ENCODE data around the gene SMAD7. TPM values are rescaled to one million over a fixed set of nuclear protein-coding genes. Genes with fewer than 3 reads are reported as not detected.

The SMAD7 gene
- 100 to 1,000 TPM; 244 to 254 TPM for total RNA-seq
- 16.3 TPM for polyA plus RNA-seq (2013, experiment 1 of 2)
- polyA plus RNA-seq (2013, experiment 2 of 2): 13.4 TPM
- total RNA-seq: 8.7 to 338 (median 59.1) reads per million in 172 experiments

GRCh38 chr18:48950536-48951447, at the start of gene SMAD7:
Gene SMAD7, minus strand, starts transcription at chr18:48950965. Its CDS starts 541 bp downstream, at chr18:48950424.
- Mint-ChIP-seq H3K9me3 (no peaks in the 10 kb centered on the region), H3K27ac (peak within 1 kb of the TSS; percentile 99), H3K4me3 (peak within 1 kb of the TSS; percentile 100), H3K36me3 (ENCODE audit: low read depth) (peaks cover 36% of the 10 kb centered on the region), H3K4me1 (ENCODE audit: low read depth) (peaks cover 59% of the 10 kb centered on the region), H3K27me3 (no peaks in the 10 kb centered on the region)
- intact Hi-C loops (cut with DNase I, micrococcal nuclease): loop anchor here (2.0 to 5.0 kb wide), 5 partner anchors 22 to 108 kb away; no protein-coding TSS in a partner anchor
- Histone ChIP-seq H3K36me3 (ENCODE audit: insufficient read depth, low read length) (peaks cover 7% of the 10 kb centered on the region), H3K4me1 (ENCODE audit: insufficient read depth, low read length) (peaks cover 66% of the 10 kb centered on the region), H3K9me3 (ENCODE audit: control insufficient read depth in 1 of 2, insufficient read depth in 1 of 2, low read length in 2 of 2) (no peaks in the 10 kb centered on the region), H3K27me3 (ENCODE audit: control insufficient read depth in 1 of 2, insufficient read depth in 2 of 2, low read length in 2 of 2) (no peaks in the 10 kb centered on the region), H3K27ac (ENCODE audit: low read depth in 1 of 2, low read length in 2 of 2) (peak within 1 kb of the TSS; percentile 40 to 74), H3K4me3 (ENCODE audit: low read length) (peak within 1 kb of the TSS; percentile 91)
- CTCF ChIA-PET: interaction anchor here (0.7 to 2.4 kb wide), 9 partner anchors 10 to 137 kb away, joined by 3 to 18 read pairs (median 4); no protein-coding TSS in a partner anchor
- ATAC-seq (ENCODE audit: poor library complexity): no peak
- POLR2A ChIA-PET: interaction anchor here (0.9 to 2.8 kb wide), 8 partner anchors 10 to 1928 kb away, joined by 3 to 50 read pairs (median 11); partner anchors contain the start of genes ACAA2 and ME2
- peak in 1 of 14 experiments; percentile 25 for DNase-seq
- no peak for TF ChIP-seq CTCF (IDR thresholded peaks at IDR 0.05)

DNA sequence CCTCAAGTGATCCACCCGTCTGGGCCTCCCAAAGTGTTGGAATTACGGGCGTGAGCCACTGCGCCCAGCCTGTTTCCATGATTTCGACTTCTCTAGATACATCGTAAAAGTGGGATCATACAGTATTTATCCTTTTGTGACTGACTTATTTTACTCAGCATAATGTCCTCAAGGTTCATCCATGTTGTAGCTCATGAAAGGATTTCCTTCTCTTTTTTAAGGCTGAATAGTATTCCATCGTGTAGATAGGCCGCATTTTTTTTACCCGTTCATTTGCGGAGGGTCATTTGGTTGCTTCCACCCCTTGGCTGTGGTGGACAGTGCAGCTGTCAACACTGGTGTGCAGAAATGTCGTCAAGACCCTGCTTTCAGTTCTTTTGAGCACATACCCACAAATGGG, 48.8 kb upstream of the SMAD7 start:
- intact Hi-C loops (cut with DNase I, micrococcal nuclease): loop anchor here in 1 of 2 experiments (5.0 kb wide), 1 partner anchor 47 kb away; the partner anchor contains the start of gene SMAD7
- Histone ChIP-seq H3K9me3 (ENCODE audit: control insufficient read depth in 1 of 2, insufficient read depth in 1 of 2, low read length in 2 of 2) (no peaks in the 10 kb centered on the region), H3K27me3 (ENCODE audit: control insufficient read depth in 1 of 2, insufficient read depth in 2 of 2, low read length in 2 of 2) (no peaks in the 10 kb centered on the region), H3K4me3 (ENCODE audit: low read length) (no peak overlapping the region), H3K36me3 (ENCODE audit: insufficient read depth, low read length) (no peaks in the 10 kb centered on the region), H3K27ac (ENCODE audit: low read depth in 1 of 2, low read length in 2 of 2) (no peak overlapping the region), H3K4me1 (ENCODE audit: insufficient read depth, low read length) (peaks cover 27% of the 10 kb centered on the region)
- POLR2A ChIA-PET: no interaction called here
- Mint-ChIP-seq H3K4me1 (ENCODE audit: low read depth) (peaks cover 21% of the 10 kb centered on the region), H3K27ac (peak overlapping the region; percentile 47), H3K9me3 (no peaks in the 10 kb centered on the region), H3K27me3 (no peaks in the 10 kb centered on the region), H3K4me3 (no peak overlapping the region), H3K36me3 (ENCODE audit: low read depth) (no peaks in the 10 kb centered on the region)
- ATAC-seq (ENCODE audit: poor library complexity) (no peak), DNase-seq (no peak)
- no peak for TF ChIP-seq CTCF (IDR thresholded peaks at IDR 0.05)
- CTCF ChIA-PET: no interaction called here

GRCh38 chr18:48997985-48998831, 47.4 kb upstream of the SMAD7 start:
- Histone ChIP-seq H3K27ac (ENCODE audit: low read depth in 1 of 2, low read length in 2 of 2) (no peak overlapping the region), H3K27me3 (ENCODE audit: control insufficient read depth in 1 of 2, insufficient read depth in 2 of 2, low read length in 2 of 2) (no peaks in the 10 kb centered on the region), H3K36me3 (ENCODE audit: insufficient read depth, low read length) (no peaks in the 10 kb centered on the region), H3K9me3 (ENCODE audit: control insufficient read depth in 1 of 2, insufficient read depth in 1 of 2, low read length in 2 of 2) (no peaks in the 10 kb centered on the region), H3K4me1 (ENCODE audit: insufficient read depth, low read length) (peaks cover 27% of the 10 kb centered on the region), H3K4me3 (ENCODE audit: low read length) (no peak overlapping the region)
- no peaks in the 10 kb centered on the region for H3K9me3 Mint-ChIP-seq
- TF ChIP-seq CTCF (IDR thresholded peaks at IDR 0.05): no peak
- peak overlapping the region; percentile 85 for H3K27ac Mint-ChIP-seq
- POLR2A ChIA-PET: interaction anchor here (0.8 to 1.6 kb wide), 5 partner anchors 15 to 50 kb away, joined by 3 to 12 read pairs (median 4); partner anchors contain the start of gene SMAD7
- intact Hi-C loops (cut with DNase I, micrococcal nuclease): loop anchor here in 1 of 2 experiments (5.0 kb wide), 1 partner anchor 46 kb away; the partner anchor contains the start of gene SMAD7
- CTCF ChIA-PET: interaction anchor here (0.7 to 1.7 kb wide), 4 partner anchors 18 to 58 kb away, joined by 3 to 6 read pairs (median 4); no protein-coding TSS in a partner anchor
- H3K4me3 Mint-ChIP-seq: peak overlapping the region; percentile 1
- H3K4me1 Mint-ChIP-seq (ENCODE audit: low read depth): peaks cover 21% of the 10 kb centered on the region
- DNase-seq (peak in 2 of 14 experiments; percentile 44 to 60), ATAC-seq (ENCODE audit: poor library complexity) (no peak)
- H3K27me3 Mint-ChIP-seq: no peaks in the 10 kb centered on the region
- H3K36me3 Mint-ChIP-seq (ENCODE audit: low read depth): no peaks in the 10 kb centered on the region
